ENCODE data around the gene RNF187.

The RNF187 gene

DNA sequence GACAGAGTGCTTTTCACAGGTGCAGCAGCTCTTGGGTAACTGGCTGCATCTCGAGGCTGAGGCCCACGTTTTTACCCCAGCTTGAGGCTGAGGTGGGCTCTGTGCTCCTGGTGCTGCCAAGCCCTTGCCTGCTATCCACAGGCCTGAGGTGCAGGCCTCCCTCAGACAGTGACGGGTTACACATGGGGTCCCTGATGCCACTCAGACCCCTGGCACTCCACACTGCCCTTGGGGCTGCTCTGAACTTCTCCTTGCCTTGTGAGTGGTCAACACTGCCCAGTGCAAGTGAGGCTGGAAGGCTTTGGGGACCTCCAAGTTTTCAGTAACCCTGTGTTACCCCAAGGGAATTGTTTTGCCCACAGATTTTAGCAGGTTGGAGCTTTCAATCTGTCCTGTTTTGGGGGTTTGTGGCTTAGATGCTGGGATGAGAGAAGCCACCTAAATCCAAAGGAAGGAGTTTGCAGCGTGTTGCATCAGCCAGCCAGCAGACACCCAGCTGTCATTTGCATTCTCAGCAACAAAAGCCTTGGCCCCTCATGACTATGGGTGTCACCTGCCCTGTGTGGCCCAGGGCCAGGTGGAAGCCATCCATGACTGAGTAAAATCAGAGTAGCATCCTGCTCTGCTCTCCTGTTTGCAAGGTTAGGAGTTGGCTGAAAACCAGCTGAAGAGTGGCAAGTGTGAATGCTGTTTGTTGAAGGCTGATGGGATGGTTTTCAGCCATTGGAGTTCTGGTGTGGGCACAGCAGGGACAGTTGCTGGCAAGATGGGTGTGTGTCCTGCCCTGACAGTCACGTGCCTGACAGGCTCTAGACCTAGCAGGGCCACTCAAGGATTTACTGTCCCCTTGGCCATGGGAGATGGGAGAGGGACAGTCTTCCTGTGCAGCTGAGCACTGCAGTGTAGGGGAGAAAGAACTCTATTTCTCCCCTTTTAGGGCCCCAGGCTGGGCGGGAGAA, 3.2 kb downstream of the RNF187 start:
- Histone ChIP-seq H3K36me3 (ENCODE audit: control insufficient read depth in 1 of 2, insufficient read depth in 2 of 2, low read length in 2 of 2) (peaks cover 17 to 47% of the 10 kb centered on the region in 2 donors), H3K27ac (ENCODE audit: low read length) (no peak overlapping the region), H3K9me3 (ENCODE audit: control insufficient read depth in 1 of 2, low read length in 2 of 2) (no peaks in the 10 kb centered on the region), H3K27me3 (ENCODE audit: low read depth, low read length) (no peaks in the 10 kb centered on the region), H3K4me1 (ENCODE audit: control insufficient read depth in 1 of 2, insufficient read depth in 2 of 2, low read length in 2 of 2) (peaks cover 5 to 36% of the 10 kb centered on the region in 2 donors), H3K4me3 (ENCODE audit: low read depth in 1 of 2, low read length in 2 of 2) (no peak overlapping the region)

DNA sequence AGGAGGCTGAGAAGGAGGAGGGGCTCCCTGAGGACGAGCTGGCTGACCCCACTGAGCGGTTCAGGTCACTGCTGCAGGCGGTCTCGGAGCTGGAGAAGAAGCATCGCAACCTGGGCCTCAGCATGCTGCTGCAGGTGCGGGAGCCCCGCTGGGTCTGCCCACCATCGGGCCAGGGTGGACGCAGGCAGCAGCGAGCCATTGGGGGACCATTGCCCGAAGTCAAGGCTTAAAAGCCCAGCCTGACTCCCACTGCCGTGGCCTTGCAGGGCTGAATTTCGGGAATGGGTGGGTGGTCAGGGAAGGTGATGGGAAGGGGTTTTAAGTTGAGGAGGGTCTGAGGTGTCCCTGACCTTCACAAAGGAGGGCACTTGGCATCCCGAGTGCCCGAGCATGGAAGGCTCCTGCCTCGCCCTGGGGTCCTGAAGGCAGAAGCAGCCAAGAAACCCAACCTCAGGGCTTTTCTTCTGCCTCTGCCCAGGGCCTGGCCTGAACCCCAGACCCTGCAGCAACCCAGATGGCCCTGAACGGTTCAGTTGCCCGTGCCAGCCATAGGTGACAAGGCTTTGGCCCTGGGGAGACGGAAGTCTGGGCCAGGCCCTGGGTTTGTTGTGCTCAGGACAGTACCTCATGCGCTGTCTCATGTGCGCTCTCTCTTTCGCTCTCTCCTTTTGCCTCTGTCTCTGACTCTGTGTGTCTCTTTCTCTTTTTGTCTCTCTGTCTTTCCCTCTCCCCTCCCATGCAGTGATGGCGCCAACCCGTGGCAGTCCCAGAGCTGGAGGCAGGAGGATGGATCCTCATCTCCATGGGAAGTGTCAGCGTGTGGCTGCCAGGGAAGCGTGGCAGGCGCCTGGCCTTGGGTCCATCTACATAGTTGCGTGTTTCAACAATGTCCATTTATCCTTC, 6.2 kb downstream of the RNF187 start:
- H3K27me3 ChIP-seq (ENCODE audit: low read depth, low read length), result no peaks in the 10 kb centered on the region
- no peak overlapping the region for H3K4me3 ChIP-seq (ENCODE audit: low read depth in 1 of 2, low read length in 2 of 2)
- H3K4me1 ChIP-seq (ENCODE audit: control insufficient read depth in 1 of 2, insufficient read depth in 2 of 2, low read length in 2 of 2), result peaks cover 4 to 22% of the 10 kb centered on the region in 2 donors
- H3K27ac ChIP-seq (ENCODE audit: low read length), result no peak overlapping the region
- peaks cover 18 to 59% of the 10 kb centered on the region in 2 donors for H3K36me3 ChIP-seq (ENCODE audit: control insufficient read depth in 1 of 2, insufficient read depth in 2 of 2, low read length in 2 of 2)
- no peaks in the 10 kb centered on the region for H3K9me3 ChIP-seq (ENCODE audit: control insufficient read depth in 1 of 2, low read length in 2 of 2)

DNA sequence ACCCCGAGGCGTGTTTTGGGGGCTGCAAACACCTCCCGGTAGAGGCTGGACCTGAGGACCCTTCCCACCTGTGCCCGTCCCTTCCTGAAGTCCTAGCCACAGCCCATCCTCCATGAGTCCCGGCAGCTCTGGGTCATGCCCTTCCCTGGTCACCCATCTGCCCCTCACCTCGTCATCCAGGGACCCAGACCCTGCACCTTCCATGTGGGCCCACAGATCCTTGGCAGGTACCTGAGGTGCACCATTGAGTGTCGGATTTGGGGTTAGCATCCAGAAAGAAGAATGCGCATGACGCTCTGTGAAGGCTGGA, 6.8 kb downstream of the RNF187 start:
- Histone ChIP-seq H3K27ac (ENCODE audit: low read length) (no peak overlapping the region), H3K4me3 (ENCODE audit: low read depth in 1 of 2, low read length in 2 of 2) (no peak overlapping the region), H3K4me1 (ENCODE audit: control insufficient read depth in 1 of 2, insufficient read depth in 2 of 2, low read length in 2 of 2) (peaks cover 0 to 16% of the 10 kb centered on the region in 2 donors), H3K36me3 (ENCODE audit: control insufficient read depth in 1 of 2, insufficient read depth in 2 of 2, low read length in 2 of 2) (peaks cover 18 to 59% of the 10 kb centered on the region in 2 donors), H3K9me3 (ENCODE audit: control insufficient read depth in 1 of 2, low read length in 2 of 2) (no peaks in the 10 kb centered on the region), H3K27me3 (ENCODE audit: low read depth, low read length) (no peaks in the 10 kb centered on the region)

DNA sequence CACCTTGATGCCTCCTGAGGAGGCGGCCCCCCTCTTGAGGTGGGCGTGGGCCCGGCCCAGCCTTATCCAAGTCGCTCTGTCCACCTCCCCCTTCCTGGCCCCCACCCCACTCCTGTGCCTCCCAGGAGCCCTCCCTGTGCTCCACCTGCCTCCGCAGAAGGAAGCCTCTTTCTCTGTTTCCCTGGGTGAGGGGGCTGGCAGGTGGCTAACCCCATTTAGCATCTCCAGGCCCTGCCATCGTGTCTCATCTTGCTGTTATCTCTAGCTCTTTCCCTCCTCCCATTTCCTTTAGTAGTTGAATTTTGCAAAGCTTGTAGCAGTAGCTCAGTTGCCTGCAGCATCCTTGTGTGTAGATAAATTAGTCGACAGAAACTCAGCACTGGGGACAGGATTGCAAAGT, 7.2 kb downstream of the RNF187 start:
- Histone ChIP-seq H3K4me1 (ENCODE audit: control insufficient read depth in 1 of 2, insufficient read depth in 2 of 2, low read length in 2 of 2) (peaks cover 0 to 12% of the 10 kb centered on the region in 2 donors), H3K27me3 (ENCODE audit: low read depth, low read length) (no peaks in the 10 kb centered on the region), H3K27ac (ENCODE audit: low read length) (no peak overlapping the region), H3K9me3 (ENCODE audit: control insufficient read depth in 1 of 2, low read length in 2 of 2) (no peaks in the 10 kb centered on the region), H3K4me3 (ENCODE audit: low read depth in 1 of 2, low read length in 2 of 2) (no peak overlapping the region), H3K36me3 (ENCODE audit: control insufficient read depth in 1 of 2, insufficient read depth in 2 of 2, low read length in 2 of 2) (peaks cover 18 to 59% of the 10 kb centered on the region in 2 donors)

DNA sequence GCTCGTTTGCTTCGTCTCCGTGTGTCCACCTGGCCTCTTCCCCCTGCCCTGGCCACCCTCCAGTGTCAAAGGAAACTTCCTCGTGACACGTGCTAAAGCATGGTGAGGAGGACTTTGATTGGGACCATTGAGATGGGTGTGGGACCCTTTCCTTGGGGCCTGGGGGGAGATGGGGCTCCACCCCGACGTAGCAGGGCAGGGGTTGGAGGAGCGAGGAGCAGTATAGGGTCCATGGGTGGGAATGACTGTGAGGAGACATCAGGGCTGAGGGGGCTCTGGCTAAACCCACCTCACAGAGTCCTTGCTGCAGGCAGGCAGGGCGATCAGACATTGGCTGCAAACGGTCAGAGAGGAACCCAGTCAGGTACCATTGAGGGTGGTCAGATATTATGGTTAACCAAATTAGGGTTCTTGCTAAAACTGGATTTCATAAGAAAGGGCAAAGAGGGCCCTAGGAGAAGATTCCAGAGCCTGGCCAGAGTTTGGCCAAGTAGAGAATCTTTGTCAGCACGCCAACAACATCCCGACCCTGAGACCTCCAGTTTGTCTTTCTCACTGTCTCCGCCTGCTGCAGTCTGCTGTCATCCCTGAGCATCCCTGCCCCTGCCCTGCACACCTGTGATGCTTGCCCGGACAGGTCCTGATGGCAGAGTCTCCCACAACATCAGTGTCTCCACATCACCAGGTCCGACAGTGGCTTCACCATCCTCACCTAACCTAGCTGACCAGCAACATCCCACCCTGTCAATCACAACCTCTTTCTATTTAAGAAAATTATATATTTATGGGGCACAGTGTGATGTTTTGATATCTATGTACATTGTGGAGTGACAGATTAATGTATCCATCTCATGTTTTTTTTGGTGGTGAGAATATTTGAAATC, 8.0 kb downstream of the RNF187 start:
- Histone ChIP-seq H3K4me3 (ENCODE audit: low read depth in 1 of 2, low read length in 2 of 2) (no peak overlapping the region), H3K9me3 (ENCODE audit: control insufficient read depth in 1 of 2, low read length in 2 of 2) (no peaks in the 10 kb centered on the region), H3K27ac (ENCODE audit: low read length) (no peak overlapping the region), H3K36me3 (ENCODE audit: control insufficient read depth in 1 of 2, insufficient read depth in 2 of 2, low read length in 2 of 2) (peaks cover 18 to 53% of the 10 kb centered on the region in 2 donors), H3K27me3 (ENCODE audit: low read depth, low read length) (no peaks in the 10 kb centered on the region), H3K4me1 (ENCODE audit: control insufficient read depth in 1 of 2, insufficient read depth in 2 of 2, low read length in 2 of 2) (peaks cover 0 to 5% of the 10 kb centered on the region in 2 donors)

DNA sequence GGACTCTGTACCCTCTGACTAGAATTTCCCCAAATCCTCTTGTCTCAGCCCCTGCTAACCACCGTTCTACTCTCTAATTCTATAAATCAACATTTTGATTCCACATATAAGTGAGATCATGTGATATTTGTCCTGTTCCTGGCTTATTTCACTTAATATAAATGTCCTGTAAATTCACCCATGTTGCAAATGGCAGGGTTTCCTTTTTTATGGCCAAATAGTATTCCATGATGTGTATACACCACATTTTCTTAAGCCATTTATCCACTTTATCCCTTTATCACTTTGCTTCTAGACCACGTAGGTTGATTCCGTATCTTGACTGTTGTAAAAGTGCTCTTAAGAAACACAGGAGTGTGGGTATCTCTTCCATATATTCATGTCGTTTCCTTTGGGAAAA, 8.9 kb downstream of the RNF187 start:
- Histone ChIP-seq H3K4me3 (ENCODE audit: low read depth in 1 of 2, low read length in 2 of 2) (no peak overlapping the region), H3K27me3 (ENCODE audit: low read depth, low read length) (no peaks in the 10 kb centered on the region), H3K4me1 (ENCODE audit: control insufficient read depth in 1 of 2, insufficient read depth in 2 of 2, low read length in 2 of 2) (peaks cover 0 to 4% of the 10 kb centered on the region in 2 donors), H3K9me3 (ENCODE audit: control insufficient read depth in 1 of 2, low read length in 2 of 2) (no peaks in the 10 kb centered on the region), H3K27ac (ENCODE audit: low read length) (no peak overlapping the region), H3K36me3 (ENCODE audit: control insufficient read depth in 1 of 2, insufficient read depth in 2 of 2, low read length in 2 of 2) (peaks cover 18 to 44% of the 10 kb centered on the region in 2 donors)

DNA sequence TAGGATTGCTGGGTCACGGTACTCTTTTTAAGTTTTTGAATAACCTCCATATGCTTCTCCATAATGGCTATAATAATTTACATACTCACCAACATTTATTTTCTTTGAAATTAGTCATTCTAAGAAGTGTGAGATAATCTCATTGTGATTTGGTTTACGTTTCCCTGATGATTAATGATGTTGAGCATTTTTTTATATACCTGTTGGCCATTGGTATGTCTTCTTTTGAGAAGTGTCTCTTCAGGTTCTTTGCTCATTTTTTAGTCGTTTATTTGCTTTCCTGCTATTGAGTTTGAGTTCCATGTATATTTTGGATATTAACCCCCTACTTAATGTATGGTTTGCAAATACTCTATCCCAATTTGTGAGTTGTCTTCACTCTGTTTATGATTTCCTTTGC, 9.3 kb downstream of the RNF187 start:
- Histone ChIP-seq H3K27me3 (ENCODE audit: low read depth, low read length) (no peaks in the 10 kb centered on the region), H3K4me1 (ENCODE audit: control insufficient read depth in 1 of 2, insufficient read depth in 2 of 2, low read length in 2 of 2) (peaks cover 3 to 4% of the 10 kb centered on the region in 2 donors), H3K27ac (ENCODE audit: low read length) (no peak overlapping the region), H3K4me3 (ENCODE audit: low read depth in 1 of 2, low read length in 2 of 2) (no peak overlapping the region), H3K36me3 (ENCODE audit: control insufficient read depth in 1 of 2, insufficient read depth in 2 of 2, low read length in 2 of 2) (peaks cover 18 to 44% of the 10 kb centered on the region in 2 donors), H3K9me3 (ENCODE audit: control insufficient read depth in 1 of 2, low read length in 2 of 2) (no peaks in the 10 kb centered on the region)

DNA sequence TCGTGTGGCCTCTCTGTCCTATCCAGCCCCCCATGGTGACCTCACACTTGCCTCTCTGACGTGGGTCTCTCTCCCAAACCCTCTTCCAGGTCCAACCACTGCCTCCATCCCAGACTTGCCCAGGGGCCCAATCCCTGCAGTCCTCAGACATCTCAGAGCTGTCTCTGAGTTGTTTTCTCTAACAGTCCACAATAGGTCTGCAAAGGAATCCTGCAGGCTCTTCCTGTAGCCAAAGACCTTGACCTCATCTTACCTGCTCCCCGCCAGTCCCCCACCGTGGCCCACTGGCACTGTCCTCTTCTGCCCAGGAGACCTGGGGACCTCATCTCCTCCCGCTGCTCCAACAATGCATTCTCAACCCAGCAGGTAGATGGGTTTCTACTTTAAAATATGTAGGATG, 10.0 kb downstream of the RNF187 start:
- H3K4me3 ChIP-seq (ENCODE audit: low read depth in 1 of 2, low read length in 2 of 2), result no peak overlapping the region
- no peak overlapping the region for H3K27ac ChIP-seq (ENCODE audit: low read length)
- H3K36me3 ChIP-seq (ENCODE audit: control insufficient read depth in 1 of 2, insufficient read depth in 2 of 2, low read length in 2 of 2), result peaks cover 18 to 44% of the 10 kb centered on the region in 2 donors
- H3K27me3 ChIP-seq (ENCODE audit: low read depth, low read length), result no peaks in the 10 kb centered on the region
- H3K9me3 ChIP-seq (ENCODE audit: control insufficient read depth in 1 of 2, low read length in 2 of 2), result no peaks in the 10 kb centered on the region
- peaks cover 4% of the 10 kb centered on the region in 2 donors for H3K4me1 ChIP-seq (ENCODE audit: control insufficient read depth in 1 of 2, insufficient read depth in 2 of 2, low read length in 2 of 2)

DNA sequence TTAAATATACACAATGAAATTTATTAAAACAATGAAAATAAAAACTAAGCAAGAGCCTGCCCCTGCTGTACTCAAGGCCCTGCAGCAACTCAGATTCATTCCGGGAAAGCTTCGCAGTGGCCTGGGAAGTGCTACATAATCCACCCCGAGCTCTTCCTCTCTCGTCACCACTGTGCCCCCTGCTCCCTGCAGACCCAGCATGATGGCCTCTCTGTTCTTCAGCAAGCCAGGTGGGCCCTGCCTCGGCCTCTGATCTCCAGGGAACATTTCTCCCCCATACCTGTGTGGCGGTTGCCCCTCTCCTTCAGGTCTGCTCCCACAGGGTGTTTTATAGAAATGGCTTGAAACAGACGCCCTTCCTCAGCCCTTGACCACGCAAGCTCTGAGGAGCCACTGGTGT, 10.6 kb downstream of the RNF187 start:
- H3K4me3 ChIP-seq (ENCODE audit: low read depth in 1 of 2, low read length in 2 of 2), result no peak overlapping the region
- H3K36me3 ChIP-seq (ENCODE audit: control insufficient read depth in 1 of 2, insufficient read depth in 2 of 2, low read length in 2 of 2), result peaks cover 18 to 43% of the 10 kb centered on the region in 2 donors
- H3K4me1 ChIP-seq (ENCODE audit: control insufficient read depth in 1 of 2, insufficient read depth in 2 of 2, low read length in 2 of 2), result peaks cover 4% of the 10 kb centered on the region in 2 donors
- H3K27ac ChIP-seq (ENCODE audit: low read length), result no peak overlapping the region
- H3K9me3 ChIP-seq (ENCODE audit: control insufficient read depth in 1 of 2, low read length in 2 of 2), result no peaks in the 10 kb centered on the region
- no peaks in the 10 kb centered on the region for H3K27me3 ChIP-seq (ENCODE audit: low read depth, low read length)

DNA sequence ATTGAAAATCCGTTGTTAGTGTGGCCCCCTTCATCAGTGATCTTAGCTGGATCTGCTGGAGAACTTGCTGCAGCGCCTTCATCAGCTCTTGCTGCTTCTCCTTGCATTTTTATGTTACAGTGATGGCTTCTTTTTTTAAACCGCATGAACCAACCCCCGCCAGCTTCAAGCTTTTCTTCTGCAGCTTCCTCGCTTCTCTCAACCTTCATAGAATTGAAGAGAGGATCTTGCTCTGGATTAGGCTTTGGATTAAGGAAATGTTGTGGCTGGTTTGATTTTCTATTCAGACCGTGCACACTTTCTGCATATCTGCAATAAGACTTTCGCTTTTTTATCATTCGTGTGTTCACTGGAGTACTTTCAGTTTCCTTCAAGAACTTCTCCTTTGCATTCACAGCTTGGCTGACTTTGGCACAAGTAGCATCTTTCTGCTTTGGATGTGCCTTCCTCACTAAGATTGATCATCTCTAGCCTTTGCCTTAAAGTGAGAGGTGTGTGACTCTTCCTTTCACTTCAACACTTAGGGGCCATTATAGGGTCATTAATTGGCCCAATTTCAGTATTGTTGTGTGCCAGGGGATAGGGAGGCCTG, 13.1 kb downstream of the RNF187 start:
- Histone ChIP-seq H3K4me1 (ENCODE audit: control insufficient read depth in 1 of 2, insufficient read depth in 2 of 2, low read length in 2 of 2) (peaks cover 4% of the 10 kb centered on the region in 2 donors), H3K27ac (ENCODE audit: low read length) (no peak overlapping the region), H3K4me3 (ENCODE audit: low read depth in 1 of 2, low read length in 2 of 2) (no peak overlapping the region), H3K36me3 (ENCODE audit: control insufficient read depth in 1 of 2, insufficient read depth in 2 of 2, low read length in 2 of 2) (peaks cover 3 to 20% of the 10 kb centered on the region in 2 donors), H3K9me3 (ENCODE audit: control insufficient read depth in 1 of 2, low read length in 2 of 2) (no peaks in the 10 kb centered on the region), H3K27me3 (ENCODE audit: low read depth, low read length) (no peaks in the 10 kb centered on the region)

All from muscle layer of duodenum (tissue), 2 donors.